Endodermal cell (in vitro differentiated cells): Measurements from ENCODE around the gene FAM177A1. TPM values are rescaled to one million over a fixed set of nuclear protein-coding genes. Genes with fewer than 3 reads are reported as not detected.

Experiments used
- DNase-seq: peaks from one replicate; pipeline ENCODE4 v3.0.0-alpha.2; 2017
- H3K27ac ChIP-seq: 2 replicates; pipeline ENCODE4 v1.5.1; 2013; ENCODE audit warnings: mild to moderate bottlenecking, low read depth, low read length, moderate library complexity
- H3K27me3 ChIP-seq: 2 replicates; pipeline ENCODE4 v1.6.1; 2013; ENCODE audit warnings: mild to moderate bottlenecking, low read length, moderate library complexity; ENCODE audit not compliant: insufficient read depth, control insufficient read depth, poor library complexity, severe bottlenecking
- H3K36me3 ChIP-seq: 2 replicates; pipeline ENCODE4 v1.7.0; 2013; ENCODE audit warnings: mild to moderate bottlenecking, low read length, moderate library complexity; ENCODE audit not compliant: control insufficient read depth, insufficient read depth
- H3K4me1 ChIP-seq: one replicate; pipeline ENCODE4 v1.7.0; 2013; ENCODE audit warnings: low read length; ENCODE audit not compliant: control insufficient read depth, insufficient read depth
- H3K4me3 ChIP-seq: 2 replicates; pipeline ENCODE4 v1.5.1; 2013; ENCODE audit warnings: mild to moderate bottlenecking, low read length, moderate library complexity
- H3K9ac ChIP-seq: 2 replicates; pipeline ENCODE4 v1.6.1; 2013; ENCODE audit warnings: mild to moderate bottlenecking, low read length, moderate library complexity; ENCODE audit not compliant: poor library complexity, severe bottlenecking; ENCODE audit errors: extremely low read depth
- H3K9me3 ChIP-seq: 2 replicates; pipeline ENCODE4 v1.6.1; 2013; ENCODE audit warnings: mild to moderate bottlenecking, low read length, moderate library complexity; ENCODE audit not compliant: control insufficient read depth
- H3K27ac Mint-ChIP-seq: 2 replicates; pipeline ENCODE4 v1.8.0; 2020; ENCODE audit warnings: mixed read lengths
- H3K27me3 Mint-ChIP-seq: 2 replicates; pipeline ENCODE4 v1.8.0; 2021; ENCODE audit warnings: mild to moderate bottlenecking, mixed read lengths; ENCODE audit not compliant: insufficient read depth
- H3K36me3 Mint-ChIP-seq: 2 replicates; pipeline ENCODE4 v1.8.0; 2020; ENCODE audit warnings: low read depth, mixed read lengths
- H3K4me1 Mint-ChIP-seq: 2 replicates; pipeline ENCODE4 v1.8.0; 2020; ENCODE audit warnings: mixed read lengths
- H3K4me3 Mint-ChIP-seq: 2 replicates; pipeline ENCODE4 v1.8.0; 2020; ENCODE audit warnings: mild to moderate bottlenecking, moderate library complexity, mixed read lengths
- H3K9me3 Mint-ChIP-seq: 2 replicates; pipeline ENCODE4 v1.8.0; 2020; ENCODE audit warnings: mild to moderate bottlenecking, mixed read lengths
- WGBS, 2 experiments: methylation state at CpG; one replicate each; pipeline versions ENCODE4 v1.1.5 to v1.1.7; 2013; ENCODE audit warnings: missing lambda C conversion rate in 2 of 2, mixed read lengths in 1 of 2; ENCODE audit not compliant: insufficient coverage in 1 of 2, insufficient read length in 1 of 2; 5-methylcytosine and 5-hydroxymethylcytosine counted together
- total RNA-seq, 2 donors: library from RNA; stranded (reverse); fragmentation: NEBNext Ultra II Directional in 1 of 2; extraction: Animal tissue kit (Norgen Biotek cat#: 25700) in 1 of 2; gene quantifications; 2 replicates in 1 of 2; 3 replicates in 1 of 2; pipeline ENCODE4 v1.2.1, GENCODE V29; 2021
- TF ChIP-seq, protein P1 (sequence below): fragments of 200-600 bp; sonication (generic); conservative IDR thresholded peaks from 2 replicates; pipeline ENCODE4 v1.5.0; 2021; ENCODE audit warnings: antibody characterized with exemption, mild to moderate bottlenecking

Gene FAM177A1
- total RNA-seq, 2 donors from 2014 or later: 74.8 to 92.3 TPM

DNA sequence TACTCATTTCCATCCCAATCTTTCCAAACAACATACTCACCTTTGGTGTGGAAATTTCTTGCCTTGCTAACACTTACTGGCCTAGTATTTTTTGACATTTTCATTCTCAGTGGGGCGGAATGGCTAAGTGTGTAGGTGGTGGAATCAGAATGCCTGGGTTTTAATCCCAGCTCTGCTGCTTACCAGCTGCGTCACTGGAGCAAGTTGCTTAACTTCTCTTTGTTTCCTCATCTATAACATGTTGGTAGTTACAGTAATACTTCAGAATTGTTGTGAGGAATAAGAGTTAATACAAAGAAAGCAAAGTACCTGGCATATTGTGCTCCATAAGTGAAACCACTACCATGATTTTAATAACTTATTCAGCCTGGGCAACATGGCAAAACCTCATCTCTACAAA is 3.0 kb upstream of the FAM177A1 start:
- no peak overlapping the region for H3K27ac Mint-ChIP-seq
- Histone ChIP-seq H3K27me3 (no peaks in the 10 kb centered on the region), H3K4me3 (no peak overlapping the region), H3K4me1 (no peaks in the 10 kb centered on the region), H3K9me3 (no peaks in the 10 kb centered on the region), H3K9ac (no peak overlapping the region), H3K27ac (no peak overlapping the region), H3K36me3 (no peaks in the 10 kb centered on the region)
- WGBS, 2 experiments: 80 to 100% methylated on average over 2 of the region's 2 CpGs
- DNase-seq: no peak
- no peak overlapping the region for H3K4me3 Mint-ChIP-seq
- H3K27me3 Mint-ChIP-seq: no peaks in the 10 kb centered on the region
- H3K4me1 Mint-ChIP-seq: peaks cover 10% of the 10 kb centered on the region
- H3K9me3 Mint-ChIP-seq: no peaks in the 10 kb centered on the region
- TF ChIP-seq, protein P1, sequence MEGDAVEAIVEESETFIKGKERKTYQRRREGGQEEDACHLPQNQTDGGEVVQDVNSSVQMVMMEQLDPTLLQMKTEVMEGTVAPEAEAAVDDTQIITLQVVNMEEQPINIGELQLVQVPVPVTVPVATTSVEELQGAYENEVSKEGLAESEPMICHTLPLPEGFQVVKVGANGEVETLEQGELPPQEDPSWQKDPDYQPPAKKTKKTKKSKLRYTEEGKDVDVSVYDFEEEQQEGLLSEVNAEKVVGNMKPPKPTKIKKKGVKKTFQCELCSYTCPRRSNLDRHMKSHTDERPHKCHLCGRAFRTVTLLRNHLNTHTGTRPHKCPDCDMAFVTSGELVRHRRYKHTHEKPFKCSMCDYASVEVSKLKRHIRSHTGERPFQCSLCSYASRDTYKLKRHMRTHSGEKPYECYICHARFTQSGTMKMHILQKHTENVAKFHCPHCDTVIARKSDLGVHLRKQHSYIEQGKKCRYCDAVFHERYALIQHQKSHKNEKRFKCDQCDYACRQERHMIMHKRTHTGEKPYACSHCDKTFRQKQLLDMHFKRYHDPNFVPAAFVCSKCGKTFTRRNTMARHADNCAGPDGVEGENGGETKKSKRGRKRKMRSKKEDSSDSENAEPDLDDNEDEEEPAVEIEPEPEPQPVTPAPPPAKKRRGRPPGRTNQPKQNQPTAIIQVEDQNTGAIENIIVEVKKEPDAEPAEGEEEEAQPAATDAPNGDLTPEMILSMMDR: no peak
- H3K36me3 Mint-ChIP-seq: peaks cover 3% of the 10 kb centered on the region

DNA sequence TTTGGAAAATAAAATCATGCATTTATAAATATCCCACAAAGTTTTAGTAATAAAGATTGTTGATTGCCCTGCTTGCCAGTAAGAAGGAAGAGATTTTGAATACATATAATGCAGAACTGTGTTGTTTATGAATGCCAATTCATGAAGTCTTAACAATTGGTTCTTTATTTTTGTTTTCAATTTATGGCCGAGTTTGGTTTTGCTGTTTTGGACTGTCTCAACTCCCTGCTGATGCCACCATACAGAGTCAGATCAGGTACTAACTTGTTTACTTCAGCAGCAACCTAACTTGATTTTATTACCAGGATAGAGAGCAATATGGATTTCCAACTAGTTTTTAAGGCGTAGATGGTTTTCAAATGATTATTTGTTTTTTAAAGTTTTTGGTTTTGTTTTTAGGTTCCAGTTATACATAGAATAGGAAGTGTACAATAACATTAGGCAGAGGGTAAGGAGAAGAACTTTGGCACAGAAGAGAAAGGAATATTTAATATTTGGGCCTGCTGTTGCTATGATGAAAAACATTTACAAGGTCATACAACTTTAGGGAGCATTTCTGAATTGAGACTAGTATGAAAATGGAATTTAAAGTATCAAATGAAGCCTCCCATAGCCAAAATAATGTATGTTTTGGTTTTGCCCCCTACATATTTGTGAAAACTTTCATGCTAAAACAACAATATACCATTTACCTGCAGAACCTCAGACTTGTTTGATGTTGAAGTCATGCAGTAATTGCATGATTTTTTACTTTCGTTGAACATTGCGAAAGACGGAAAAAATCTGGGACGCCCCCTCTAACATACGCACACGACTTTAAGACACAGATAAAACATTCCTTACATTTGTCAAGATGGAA is 904 bp upstream of the FAM177A1 start:
- peaks cover 14% of the 10 kb centered on the region for H3K4me1 Mint-ChIP-seq
- no peaks in the 10 kb centered on the region for H3K4me1 ChIP-seq

DNA sequence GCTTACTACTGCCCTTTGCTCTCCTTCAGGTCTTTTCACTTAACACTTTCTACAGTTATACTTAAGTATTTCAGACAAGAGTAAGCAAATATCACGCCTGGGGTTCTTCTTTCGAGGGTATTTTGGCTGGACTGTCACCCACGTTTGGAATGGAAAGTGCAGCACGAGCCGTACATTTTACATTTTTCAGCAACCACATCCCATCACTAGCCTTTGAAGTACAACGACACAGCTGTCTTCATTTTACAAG is 349 bp upstream of the FAM177A1 start:
- Histone ChIP-seq H3K36me3 (peaks cover 16% of the 10 kb centered on the region), H3K27ac (peak overlapping the region; percentile 22), H3K9ac (peak overlapping the region; percentile 88), H3K4me1 (no peaks in the 10 kb centered on the region), H3K9me3 (no peaks in the 10 kb centered on the region), H3K27me3 (no peaks in the 10 kb centered on the region), H3K4me3 (peak overlapping the region; percentile 98)
- TF ChIP-seq, protein P1: no peak
- Mint-ChIP-seq H3K9me3 (no peaks in the 10 kb centered on the region), H3K27ac (peak overlapping the region; percentile 99), H3K36me3 (peaks cover 23% of the 10 kb centered on the region), H3K4me3 (peak overlapping the region; percentile 85), H3K27me3 (no peaks in the 10 kb centered on the region), H3K4me1 (peaks cover 17% of the 10 kb centered on the region)
- DNase-seq: no peak
- 0 to 6% methylated on average over 6 of the region's 6 CpGs for WGBS, 2 experiments

More for the DNA sequence above, 904 bp upstream of the FAM177A1 start:
- TF ChIP-seq, protein P1: no peak
- Histone ChIP-seq H3K36me3 (peaks cover 12% of the 10 kb centered on the region), H3K4me3 (peak overlapping the region; percentile 98), H3K27ac (peak overlapping the region; percentile 22), H3K27me3 (no peaks in the 10 kb centered on the region), H3K9me3 (no peaks in the 10 kb centered on the region), H3K9ac (peak overlapping the region; percentile 88)
- no peaks in the 10 kb centered on the region for H3K27me3 Mint-ChIP-seq
- WGBS, 2 experiments: 58 to 63% methylated on average over 8 of the region's 8 CpGs
- peak overlapping the region; percentile 99 for H3K27ac Mint-ChIP-seq
- no peaks in the 10 kb centered on the region for H3K9me3 Mint-ChIP-seq
- H3K4me3 Mint-ChIP-seq: peak overlapping the region; percentile 85
- H3K36me3 Mint-ChIP-seq: peaks cover 18% of the 10 kb centered on the region
- no peak for DNase-seq
